HepG2 (cell line): ENCODE data around the gene GDPD4. TPM values are rescaled to one million over a fixed set of nuclear protein-coding genes. Genes with fewer than 3 reads are reported as not detected.

ENCODE experiments used
- ATAC-seq: fragments of 200-7000 bp; cut with Tn5 transposase; 3 replicates; pipeline ENCODE4 v1.9.1; 2020; ENCODE audit warnings: mild to moderate bottlenecking, moderate library complexity
- BruUV-seq: library from RNA; stranded (reverse); fragments of 400-500 nt; replicated peaks from 2 replicates; lab custom pipeline; 2021; lab: Mats Ljungman, UMichigan
- CTCF ChIA-PET: fragments of 300-600 bp; formaldehyde crosslinking; extraction: SDS; loops from one replicate; lab custom pipeline; 2021; ENCODE audit warnings: low total read pairs, inconsistent platforms, low intra/inter-chr PET ratio; lab: Yijun Ruan, JAX
- POLR2A ChIA-PET: fragments of 350-600 bp; sonication (Branson Sonifier 250); formaldehyde crosslinking; loops from one replicate; lab custom pipeline; 2020; ENCODE audit warnings: antibody characterized with exemption, inconsistent platforms; lab: Yijun Ruan, JAX
- DNase-seq: peaks from one replicate; pipeline ENCODE4 v3.0.0-alpha.2; 2015; ENCODE audit warnings: low spot score
- FAIRE-seq: peaks from 3 replicates; lab custom pipeline; 2011; peaks lifted over from hg19 to GRCh38; lab: Jason Lieb, UNC
- H2AFZ ChIP-seq: one replicate; pipeline ENCODE4 v1.6.1; 2011; ENCODE audit warnings: low read length, inconsistent platforms
- H3K27ac ChIP-seq: fragments of 300-600 bp; 3 replicates; pipeline ENCODE4 v1.8.0; 2011; ENCODE audit warnings: mixed run types, mild to moderate bottlenecking, mixed read lengths, low read length, inconsistent platforms; ENCODE audit not compliant: insufficient read depth; ENCODE audit errors: extremely low read length
- H3K27me3 ChIP-seq, 2 experiments: fragments of 200-600 bp in 1 of 2; 2 replicates in 1 of 2; 3 replicates in 1 of 2; pipeline versions ENCODE4 v1.6.0 to v1.8.0; 2011; ENCODE audit warnings: low read length in 2 of 2, mild to moderate bottlenecking in 2 of 2, moderate library complexity in 2 of 2, inconsistent platforms in 1 of 2; ENCODE audit not compliant: insufficient read depth in 2 of 2, control insufficient read depth in 1 of 2
- H3K36me3 ChIP-seq, 2 experiments: fragments of 200-600 bp in 1 of 2; replicated peaks in 1 of 2; 2 replicates in 1 of 2; 3 replicates in 1 of 2; pipeline versions ENCODE4 v1.5.1 to v1.8.0; 2011; ENCODE audit warnings: low read length in 2 of 2, inconsistent platforms in 1 of 2; ENCODE audit not compliant: insufficient read depth in 2 of 2, control insufficient read depth in 1 of 2
- H3K4me1 ChIP-seq: 2 replicates; pipeline ENCODE4 v1.5.1; 2012; ENCODE audit warnings: low read length, inconsistent platforms; ENCODE audit not compliant: insufficient read depth
- H3K4me2 ChIP-seq: 2 replicates; pipeline ENCODE4 v1.6.0; 2011; ENCODE audit warnings: low read depth, low read length, inconsistent platforms
- H3K4me3 ChIP-seq, 3 experiments: fragments of 200-600 bp in 1 of 3; sonication (generic), shearing (Covaris generic) in 1 of 3; replicated peaks in 1 of 3; 2 replicates each; pipeline ENCODE4 v1.5.1; 2011 to 2016; ENCODE audit warnings: low read length in 3 of 3, inconsistent platforms in 2 of 3, low read depth in 2 of 3, mild to moderate bottlenecking in 2 of 3, control low read depth in 1 of 3, mixed read lengths in 1 of 3; ENCODE audit not compliant: insufficient read depth in 1 of 3
- H3K79me2 ChIP-seq: one replicate; pipeline ENCODE4 v1.6.1; 2011; ENCODE audit warnings: low read length, inconsistent platforms; ENCODE audit not compliant: insufficient read depth
- H3K9ac ChIP-seq: 2 replicates; pipeline ENCODE4 v1.6.0; 2011; ENCODE audit warnings: mild to moderate bottlenecking, low read depth, low read length, inconsistent platforms; ENCODE audit not compliant: insufficient read depth
- H3K9me3 ChIP-seq: 2 replicates; pipeline ENCODE4 v1.5.1; 2012; ENCODE audit warnings: mild to moderate bottlenecking, low read length
- H4K20me1 ChIP-seq: 2 replicates; pipeline ENCODE4 v1.6.0; 2011; ENCODE audit warnings: inconsistent platforms, mild to moderate bottlenecking, low read length, moderate library complexity; ENCODE audit not compliant: insufficient read depth
- CCAR2 ChIP-seq: fragments of 200-400 bp; formaldehyde crosslinking; optimal IDR thresholded peaks from 2 replicates; pipeline ENCODE3; 2018; ENCODE audit warnings: low read depth, mild to moderate bottlenecking, low read length, moderate library complexity
- FOXM1 ChIP-seq: sonication (generic); formaldehyde crosslinking; IDR thresholded peaks from 2 replicates; pipeline ENCODE4 v1.5.0; 2020; ENCODE audit warnings: missing genetic modification reagents
- MAFF ChIP-seq: IDR thresholded peaks from 2 replicates; pipeline ENCODE4 v1.6.1; 2011; ENCODE audit warnings: low read depth, low read length, improper control_type of control experiment
- MAFK ChIP-seq, 2 experiments: IDR thresholded peaks in 1 of 2; conservative IDR thresholded peaks in 1 of 2; 2 replicates each; pipeline ENCODE4 v1.6.1; 2011; ENCODE audit warnings: improper control_type of control experiment in 2 of 2, low read length in 2 of 2
- TRIM24 ChIP-seq: sonication (generic); formaldehyde crosslinking; IDR thresholded peaks from 2 replicates; pipeline ENCODE4 v1.8.0; 2022; ENCODE audit warnings: mild to moderate bottlenecking, missing genetic modification reagents
- ZNF431 ChIP-seq: sonication (generic); formaldehyde crosslinking; IDR thresholded peaks from 2 replicates; pipeline ENCODE4 v1.9.0; 2022; ENCODE audit warnings: missing genetic modification reagents, low read depth, mild to moderate bottlenecking, borderline replicate concordance
- ZNF510 ChIP-seq: sonication (generic); formaldehyde crosslinking; IDR thresholded peaks from 2 replicates; pipeline ENCODE4 v1.4.0; 2020; ENCODE audit warnings: low read depth, mild to moderate bottlenecking, missing genetic modification reagents
- ZNF549 ChIP-seq: sonication (generic); formaldehyde crosslinking; IDR thresholded peaks from 2 replicates; pipeline ENCODE4 v1.5.0; 2020; ENCODE audit warnings: missing genetic modification reagents
- ZNF782 ChIP-seq: sonication (generic); formaldehyde crosslinking; IDR thresholded peaks from 2 replicates; pipeline ENCODE4 v1.4.0; 2020; ENCODE audit warnings: missing genetic modification reagents, mild to moderate bottlenecking, borderline replicate concordance
- ZSCAN29 ChIP-seq: sonication (generic); formaldehyde crosslinking; conservative IDR thresholded peaks from 2 replicates; pipeline ENCODE4 v1.4.0; 2020; ENCODE audit warnings: mild to moderate bottlenecking, missing genetic modification reagents
- WGBS: methylation state at CpG from one replicate; pipeline ENCODE4 v1.1.6; 2017; ENCODE audit warnings: low lambda C conversion rate; 5-methylcytosine and 5-hydroxymethylcytosine counted together
- in situ Hi-C: cut with HindIII; loops from 2 replicates; pipeline ENCODE4 v1.10.0; 2017; ENCODE audit warnings: low pct_unique_long_range_greater_than_20kb; ENCODE audit not compliant: extremely low pct_ligation_motif_present
- intact Hi-C: fragments of 100-400 bp; cut with micrococcal nuclease; formaldehyde crosslinking; loops from one replicate; pipeline ENCODE4 v1.10.0; 2022; ENCODE audit not compliant: unreplicated experiment
- polyA plus RNA-seq, 8 experiments: library from polyadenylated mRNA; depleted of rRNA in 3 of 8; stranded (reverse) in 7 of 8; unstranded in 1 of 8; fragments of >200 nt; fragmentation: Illumina TruSeq in 4 of 8; extraction: Trizol in 4 of 8; gene quantifications; 2 replicates each; pipeline versions ENCODE4 v1.2.1 to v1.2.3, GENCODE V29; 2011 to 2016; ENCODE audit warnings: low read depth in 4 of 8, missing spikeins in 1 of 8, mixed read lengths in 1 of 8; ENCODE audit not compliant: insufficient read depth in 1 of 8
- total RNA-seq, 5 experiments: library from RNA; depleted of rRNA; stranded (reverse); fragments of >200 nt; fragmentation: Illumina TruSeq; extraction: Trizol; gene quantifications; 2 replicates each; pipeline ENCODE4 v1.2.3, GENCODE V29; 2016; ENCODE audit warnings: low read depth in 1 of 5
- TF ChIP-seq, protein P1 (sequence below): fragments of 450-650 bp; IDR thresholded peaks from 2 replicates; pipeline ENCODE4 v1.6.1; 2016

The GDPD4 gene
- total and polyA plus RNA-seq, 2 of the 13 experiments (the other 11 are each of a cell fraction or from before 2014, with no cell fraction given): not detected

DNA sequence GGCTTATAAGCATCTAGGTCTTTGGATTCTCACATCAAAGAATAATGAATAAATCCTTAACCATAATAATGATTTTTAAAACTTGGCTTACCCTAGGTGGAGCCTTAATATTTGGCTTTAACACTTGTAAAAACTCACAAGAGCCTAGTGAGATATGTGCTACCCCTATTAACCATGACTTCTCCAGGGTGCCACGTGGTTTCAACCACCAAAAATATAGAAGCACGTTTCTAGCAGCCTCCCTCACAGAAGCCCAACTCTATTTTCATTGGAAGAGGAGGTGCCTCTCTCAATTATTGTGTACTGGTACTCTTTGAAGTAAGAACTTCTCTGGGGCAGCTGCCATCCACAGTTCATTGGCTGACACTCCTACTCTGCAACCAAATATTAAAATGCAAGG lies 46.5 kb upstream of the GDPD4 start:
- Histone ChIP-seq H3K79me2 (no peaks in the 10 kb centered on the region), H3K4me1 (no peaks in the 10 kb centered on the region), H3K4me2 (no peak overlapping the region), H3K9me3 (no peaks in the 10 kb centered on the region), H3K27me3 (no peaks in the 10 kb centered on the region), H3K36me3 (no peaks in the 10 kb centered on the region), H2AFZ (no peak overlapping the region), H3K27ac (no peak overlapping the region), H3K4me3 (no peak overlapping the region)
- WGBS: 10% methylated on average over 2 of the region's 2 CpGs
- ChIA-PET CTCF (no interaction called here), POLR2A (no interaction called here)
- in situ Hi-C loops: no loop called here
- intact Hi-C loops: no loop called here
- no peak for ATAC-seq
- no TSS peak for BruUV-seq
- no peak for TF ChIP-seq TRIM24 (CRISPR knock-in tag)
- TF ChIP-seq, protein P1, sequence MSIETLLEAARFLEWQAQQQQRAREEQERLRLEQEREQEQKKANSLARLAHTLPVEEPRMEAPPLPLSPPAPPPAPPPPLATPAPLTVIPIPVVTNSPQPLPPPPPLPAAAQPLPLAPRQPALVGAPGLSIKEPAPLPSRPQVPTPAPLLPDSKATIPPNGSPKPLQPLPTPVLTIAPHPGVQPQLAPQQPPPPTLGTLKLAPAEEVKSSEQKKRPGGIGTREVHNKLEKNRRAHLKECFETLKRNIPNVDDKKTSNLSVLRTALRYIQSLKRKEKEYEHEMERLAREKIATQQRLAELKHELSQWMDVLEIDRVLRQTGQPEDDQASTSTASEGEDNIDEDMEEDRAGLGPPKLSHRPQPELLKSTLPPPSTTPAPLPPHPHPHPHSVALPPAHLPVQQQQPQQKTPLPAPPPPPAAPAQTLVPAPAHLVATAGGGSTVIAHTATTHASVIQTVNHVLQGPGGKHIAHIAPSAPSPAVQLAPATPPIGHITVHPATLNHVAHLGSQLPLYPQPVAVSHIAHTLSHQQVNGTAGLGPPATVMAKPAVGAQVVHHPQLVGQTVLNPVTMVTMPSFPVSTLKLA: peak; percentile 93
- no peak for TF ChIP-seq ZNF782 (CRISPR knock-in tag)
- TF ChIP-seq CCAR2: no peak
- no peak for TF ChIP-seq ZNF510 (CRISPR knock-in tag)
- TF ChIP-seq, all 625 proteins: peak for 1
- no peaks in the 10 kb centered on the region for H4K20me1 ChIP-seq
- FAIRE-seq (no peak), DNase-seq (no peak)
- H3K9ac ChIP-seq: no peak overlapping the region

- ChIA-PET CTCF (no interaction called here), POLR2A (no interaction called here)
- no peaks in the 10 kb centered on the region for H3K79me2 ChIP-seq
- H3K4me3 ChIP-seq: no peak overlapping the region
- H4K20me1 ChIP-seq: no peaks in the 10 kb centered on the region
- H2AFZ ChIP-seq: no peak overlapping the region
- no peaks in the 10 kb centered on the region for H3K9me3 ChIP-seq
- BruUV-seq: no TSS peak
- FAIRE-seq (no peak), DNase-seq (no peak), ATAC-seq (no peak)
- H3K27ac ChIP-seq: no peak overlapping the region
- TF ChIP-seq MAFK (conservative IDR thresholded peaks at IDR 0.05 in 1 of 2, IDR thresholded peaks at IDR 0.05 in 1 of 2; ENCODE audit: low read length in 2 of 2) (peak; percentile 18 to 59; a peak in 3 of 4 replicates), MAFF (0 out of 2 replicates have a peak, but pooled peaks have one; percentile 11), ZNF549 (no peak), ZNF431 (CRISPR knock-in tag) (no peak), FOXM1 (no peak), ZSCAN29 (CRISPR knock-in tag) (no peak)
- H3K9ac ChIP-seq: no peak overlapping the region
- in situ Hi-C loops (no loop called here), intact Hi-C loops (no loop called here)
- no peaks in the 10 kb centered on the region for H3K27me3 ChIP-seq
- H3K4me2 ChIP-seq: no peak overlapping the region
- H3K36me3 ChIP-seq: no peaks in the 10 kb centered on the region
- H3K4me1 ChIP-seq: no peaks in the 10 kb centered on the region
- WGBS: 76% methylated on average over 2 of the region's 2 CpGs
Measured at GRCh38 chr11:77346906-77347603, 45.6 kb upstream of the GDPD4 start.
